CD4-positive, alpha-beta T cell treated with Interleukin-2 at 100 ng/mL for 4 hours (primary cell): ENCODE measurements around the gene NFE2L3.
"Not testable (repeated sequence)": the region's sequence is repeated elsewhere in the genome, so short reads cannot be mapped to it uniquely, and the experiment has no call there.

Experiments used
- DNase-seq: peaks from one replicate; pipeline ENCODE4 v3.0.0-alpha.2; 2020; ENCODE audit warnings: low spot score

Gene NFE2L3

DNA sequence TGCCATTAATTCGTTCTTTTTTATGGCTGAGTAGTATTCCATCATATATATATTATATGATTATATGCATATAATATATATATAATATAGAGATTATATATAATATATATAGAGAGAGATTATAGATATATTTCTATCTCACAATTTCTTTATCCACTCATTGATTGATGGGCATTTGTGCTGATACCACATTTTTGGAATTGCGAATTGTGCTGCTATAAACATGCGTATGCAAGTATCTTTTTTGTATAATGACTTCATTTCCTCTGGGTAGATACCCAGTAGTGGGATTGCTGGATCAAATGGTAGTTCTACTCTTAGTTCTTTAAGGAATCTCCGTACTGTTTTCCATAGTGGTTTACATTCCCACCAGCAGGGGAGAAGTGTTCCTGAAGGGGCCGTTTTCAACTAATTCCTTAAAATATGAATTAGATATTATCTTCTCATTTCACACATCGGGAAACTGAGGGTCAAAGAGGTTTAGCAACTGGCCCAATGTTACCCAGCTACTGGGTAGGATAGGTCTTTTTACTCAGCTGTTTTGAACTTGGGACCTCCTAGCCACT lies 16.5 kb downstream of the NFE2L3 start:
- no peak for DNase-seq

- DNase-seq, result no peak
These were observed 17.3 kb downstream of the NFE2L3 start for GRCh38 chr7:26169271-26169670.

GRCh38 chr7:26170663-26171062 lies 18.7 kb downstream of the NFE2L3 start:
- DNase-seq, result no peak

DNA sequence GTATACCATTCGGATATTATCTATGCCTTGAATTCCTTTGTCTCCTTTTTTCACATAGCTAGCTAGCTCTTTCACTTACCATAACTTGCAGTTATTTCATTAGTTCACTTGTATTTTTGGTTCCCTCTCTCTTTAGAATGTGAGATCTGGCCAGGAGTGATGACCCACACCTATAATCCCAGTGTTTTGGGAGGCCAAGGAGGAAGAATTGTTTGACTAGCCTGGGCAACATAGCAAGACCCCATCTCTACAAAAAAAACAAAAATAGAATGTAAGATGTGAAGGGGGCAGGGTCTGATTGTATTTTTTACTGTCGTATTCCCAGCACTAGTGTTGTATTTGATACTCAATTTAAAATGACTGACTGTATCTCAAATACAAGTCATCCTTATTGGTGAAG lies 19.6 kb downstream of the NFE2L3 start:
- DNase-seq, result no peak

DNA sequence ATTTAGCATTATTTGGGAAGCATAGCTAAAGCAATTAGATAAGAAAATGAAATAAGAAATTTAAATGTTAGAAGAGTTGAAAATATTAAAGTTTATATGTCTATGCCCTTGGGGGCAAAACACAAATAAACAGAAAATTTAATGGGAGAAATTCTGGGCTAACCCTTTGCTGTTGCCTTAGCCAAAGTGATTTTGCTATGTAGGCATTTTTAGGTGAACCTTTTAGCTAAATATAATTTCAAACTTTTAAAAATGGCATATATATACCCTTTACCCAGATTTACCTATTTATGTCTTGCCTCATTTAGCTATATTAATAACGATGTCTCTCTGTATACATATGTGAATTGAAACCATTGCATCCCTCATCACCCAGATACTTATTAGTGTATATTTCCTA lies 20.1 kb downstream of the NFE2L3 start:
- DNase-seq, result no peak

DNA sequence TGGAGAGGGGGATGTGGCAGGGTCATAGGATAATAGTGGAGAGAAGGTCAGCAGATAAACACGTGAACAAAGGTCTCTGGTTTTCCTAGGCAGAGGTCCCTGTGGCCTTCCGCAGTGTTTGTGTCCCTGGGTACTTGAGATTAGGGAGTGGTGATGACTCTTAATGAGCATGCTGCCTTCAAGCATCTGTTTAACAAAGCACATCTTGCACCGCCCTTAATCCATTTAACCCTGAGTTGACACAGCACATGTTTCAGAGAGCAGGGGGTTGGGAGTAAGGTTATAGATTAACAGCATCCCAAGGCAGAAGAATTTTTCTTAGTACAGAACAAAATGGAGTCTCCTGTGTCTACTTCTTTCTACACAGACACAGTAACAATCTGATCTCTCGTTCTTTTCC lies 23.9 kb downstream of the NFE2L3 start:
- not testable (repeated sequence) for DNase-seq

DNA sequence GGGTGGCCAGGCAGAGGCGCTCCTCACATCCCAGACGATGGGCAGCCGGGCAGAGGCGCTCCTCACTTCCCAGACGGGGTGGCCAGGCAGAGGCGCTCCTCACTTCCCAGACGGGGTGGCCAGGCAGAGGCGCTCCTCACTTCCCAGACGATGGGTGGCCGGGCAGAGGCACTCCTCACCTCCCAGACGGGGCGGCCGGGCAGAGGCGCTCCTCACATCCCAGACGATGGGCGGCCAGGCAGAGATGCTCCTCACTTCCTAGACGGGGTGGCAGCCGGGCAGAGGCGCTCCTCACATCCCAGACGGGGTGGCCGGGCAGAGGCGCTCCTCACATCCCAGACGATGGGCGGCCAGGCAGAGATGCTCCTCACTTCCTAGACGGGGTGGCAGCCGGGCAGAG lies 24.7 kb downstream of the NFE2L3 start:
- DNase-seq, result not testable (repeated sequence)

GRCh38 chr7:26177269-26177668 lies 25.3 kb downstream of the NFE2L3 start:
- DNase-seq, result not testable (repeated sequence)

- no peak for DNase-seq
These were observed 26.4 kb downstream of the NFE2L3 start for GRCh38 chr7:26178272-26178960.

GRCh38 chr7:26179422-26179821 lies 27.4 kb downstream of the NFE2L3 start:
- no peak for DNase-seq

- no peak for DNase-seq
These were observed 28.0 kb downstream of the NFE2L3 start for GRCh38 chr7:26179826-26180497.

GRCh38 chr7:26180792-26181198 lies 28.8 kb downstream of the NFE2L3 start:
- no peak for DNase-seq

GRCh38 chr7:26181474-26182227 lies 29.7 kb downstream of the NFE2L3 start:
- no peak for DNase-seq

DNA sequence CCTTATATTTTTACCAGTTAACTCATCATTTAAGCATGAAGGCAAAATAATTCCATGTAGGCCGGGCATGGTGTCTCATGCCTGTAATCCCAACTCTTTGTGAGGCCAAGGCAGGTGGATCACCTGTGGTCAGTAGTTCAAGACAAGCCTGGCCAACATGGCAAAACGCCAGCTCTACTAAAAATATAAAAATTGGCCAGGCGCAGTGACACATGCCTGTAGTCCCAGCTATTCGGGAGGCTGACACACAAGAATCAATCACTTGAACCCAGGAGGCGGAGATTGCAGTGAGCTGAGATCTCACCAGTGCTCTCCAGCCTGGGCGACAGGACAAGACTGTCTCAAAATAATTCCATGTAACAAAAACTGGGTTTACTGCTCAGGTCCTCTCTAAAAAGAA lies 30.3 kb downstream of the NFE2L3 start:
- DNase-seq, result no peak

DNA sequence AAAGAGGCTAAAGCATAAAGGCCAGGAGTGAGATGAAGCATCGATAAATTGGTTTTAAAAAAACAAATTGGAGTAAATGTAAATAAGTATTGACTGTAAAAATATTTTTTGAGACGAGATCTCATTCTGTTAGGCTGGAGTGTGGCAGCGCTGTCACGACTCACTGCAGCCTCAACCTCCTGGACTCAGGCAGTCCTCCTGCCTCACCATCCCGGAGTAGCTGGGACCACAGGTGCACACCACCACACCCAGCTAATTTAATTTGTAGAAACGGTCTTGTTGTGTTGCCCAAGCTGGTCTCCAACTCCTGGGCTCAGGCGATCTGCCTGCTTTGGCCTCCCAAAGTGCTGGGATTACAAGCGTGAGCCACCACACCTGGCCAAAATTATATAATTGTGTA lies 30.7 kb downstream of the NFE2L3 start:
- no peak for DNase-seq

GRCh38 chr7:26183545-26184280 lies 31.7 kb downstream of the NFE2L3 start:
- DNase-seq, result no peak

- not testable (repeated sequence) for DNase-seq
These were observed 32.5 kb downstream of the NFE2L3 start for GRCh38 chr7:26184281-26185101.

- no peak for DNase-seq
These were observed 33.3 kb downstream of the NFE2L3 start for GRCh38 chr7:26185131-26185843.

GRCh38 chr7:26185844-26186180 lies 33.8 kb downstream of the NFE2L3 start:
- no peak for DNase-seq
